Endothelial cell of umbilical vein (primary cell): ENCODE results near the gene PLAC1.

ENCODE experiments used
- JUN ChIP-seq: IDR thresholded peaks from 2 replicates; pipeline ENCODE4 v1.6.1; 2011; ENCODE audit warnings: borderline replicate concordance, low read depth; ENCODE audit not compliant: insufficient read length, insufficient read depth
- POLR2A ChIP-seq: IDR thresholded peaks from 2 replicates; pipeline ENCODE4 v1.6.1; 2012; ENCODE audit warnings: low read depth, mild to moderate bottlenecking, control low read depth, low read length
- TF ChIP-seq, protein P1 (sequence below), 2 donors: IDR thresholded peaks; 1 replicate in 1 of 2; 2 replicates in 1 of 2; pipeline ENCODE4 v1.5.1; 2011; ENCODE audit warnings: low read length in 2 of 2, mild to moderate bottlenecking in 2 of 2, moderate library complexity in 2 of 2, control low read depth in 1 of 2, inconsistent platforms in 1 of 2, low read depth in 1 of 2; ENCODE audit not compliant: insufficient read depth in 1 of 2; ENCODE audit errors: extremely low read depth in 1 of 2

DNA sequence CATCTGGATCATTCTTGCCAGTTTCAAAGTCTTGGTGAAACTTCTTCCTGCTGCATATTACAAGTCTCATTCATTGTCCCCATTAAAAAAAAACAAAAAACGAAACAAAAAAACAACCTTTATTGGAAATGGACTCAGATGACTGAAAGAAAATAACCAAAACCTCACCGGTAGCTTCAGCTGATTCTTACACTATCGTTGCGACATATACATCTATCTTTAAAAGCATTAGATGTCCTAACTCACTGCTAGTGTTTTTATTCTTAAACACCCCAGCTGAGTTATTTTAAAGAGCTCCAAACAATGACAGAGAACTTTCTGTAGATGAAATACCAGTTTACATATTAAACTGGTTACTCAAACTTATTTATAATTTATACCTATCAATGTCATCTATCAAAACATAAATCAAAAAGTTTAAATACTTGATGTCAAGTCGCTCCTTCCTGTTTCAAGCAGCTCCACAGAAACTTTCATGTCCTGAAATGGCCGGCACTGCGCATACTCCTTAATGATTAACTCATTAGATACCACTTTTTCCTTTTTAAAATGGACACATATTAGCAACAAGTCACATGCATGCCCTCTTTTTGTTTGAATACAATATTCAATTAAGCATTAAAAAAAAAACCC, 111.1 kb downstream of the PLAC1 start:
- TF ChIP-seq, protein P1, sequence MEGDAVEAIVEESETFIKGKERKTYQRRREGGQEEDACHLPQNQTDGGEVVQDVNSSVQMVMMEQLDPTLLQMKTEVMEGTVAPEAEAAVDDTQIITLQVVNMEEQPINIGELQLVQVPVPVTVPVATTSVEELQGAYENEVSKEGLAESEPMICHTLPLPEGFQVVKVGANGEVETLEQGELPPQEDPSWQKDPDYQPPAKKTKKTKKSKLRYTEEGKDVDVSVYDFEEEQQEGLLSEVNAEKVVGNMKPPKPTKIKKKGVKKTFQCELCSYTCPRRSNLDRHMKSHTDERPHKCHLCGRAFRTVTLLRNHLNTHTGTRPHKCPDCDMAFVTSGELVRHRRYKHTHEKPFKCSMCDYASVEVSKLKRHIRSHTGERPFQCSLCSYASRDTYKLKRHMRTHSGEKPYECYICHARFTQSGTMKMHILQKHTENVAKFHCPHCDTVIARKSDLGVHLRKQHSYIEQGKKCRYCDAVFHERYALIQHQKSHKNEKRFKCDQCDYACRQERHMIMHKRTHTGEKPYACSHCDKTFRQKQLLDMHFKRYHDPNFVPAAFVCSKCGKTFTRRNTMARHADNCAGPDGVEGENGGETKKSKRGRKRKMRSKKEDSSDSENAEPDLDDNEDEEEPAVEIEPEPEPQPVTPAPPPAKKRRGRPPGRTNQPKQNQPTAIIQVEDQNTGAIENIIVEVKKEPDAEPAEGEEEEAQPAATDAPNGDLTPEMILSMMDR (IDR thresholded peaks at IDR 0.05; ENCODE audit: extremely low read depth in 1 of 2, insufficient read depth in 1 of 2, low read depth in 1 of 2, low read length in 2 of 2), result no peak
- TF ChIP-seq POLR2A (no peak), JUN (no peak)
